HCT116 (cell line): ENCODE data around the gene PTPN21. TPM values are rescaled to one million over a fixed set of nuclear protein-coding genes. Genes with fewer than 3 reads are reported as not detected.

Experiments
- ATAC-seq: fragments of 200-7000 bp; cut with Tn5 transposase; 2 replicates; pipeline ENCODE4 v1.9.1; 2020; ENCODE audit warnings: mild to moderate bottlenecking, moderate library complexity
- BruUV-seq: library from RNA; stranded (reverse); fragments of 400-500 nt; replicated peaks from 2 replicates; lab custom pipeline; 2021; lab: Mats Ljungman, UMichigan
- CTCF ChIA-PET: fragments of 300-600 bp; sonication (Branson Sonifier 250); formaldehyde crosslinking; loops from one replicate; lab custom pipeline; 2021; ENCODE audit warnings: antibody characterized with exemption; lab: Charles Lee
- POLR2A ChIA-PET: fragments of 300-600, 350-600 bp; sonication (Branson Sonifier 250); formaldehyde crosslinking; loops from one replicate; lab custom pipeline; 2021; ENCODE audit warnings: antibody characterized with exemption; lab: Charles Lee
- RAD21 ChIA-PET, 2 experiments: fragments of 300-600 bp; sonication (Branson Sonifier 250); formaldehyde crosslinking; loops; one replicate each; lab custom pipeline; 2023; ENCODE audit warnings: low total read pairs in 2 of 2; ENCODE audit not compliant: uncharacterized antibody in 2 of 2, unreplicated experiment in 2 of 2, low non-redundant PET in 1 of 2; lab: Charles Lee
- DNase-seq: peaks from one replicate; pipeline ENCODE4 v3.0.0-alpha.2; 2010; ENCODE audit warnings: low read depth, low spot score
- H2AFZ ChIP-seq: fragments of 200-600 bp; shearing (Covaris generic), sonication (generic); 2 replicates; pipeline ENCODE4 v1.6.1; 2017; ENCODE audit warnings: low read depth, mixed run types, mixed read lengths, antibody characterized with exemption, low read length; ENCODE audit not compliant: poor library complexity, severe bottlenecking
- H3K27ac ChIP-seq: 2 replicates; pipeline ENCODE4 v1.5.1; 2012; ENCODE audit warnings: low read depth, low read length
- H3K27me3 ChIP-seq: fragments of 200-600 bp; sonication (generic); 2 replicates; pipeline ENCODE4 v1.6.1; 2016; ENCODE audit warnings: mixed run types, low read length, mixed read lengths; ENCODE audit not compliant: insufficient read depth
- H3K36me3 ChIP-seq, 2 experiments: fragments of 200-500 bp in 1 of 2; fragments of 200-600 bp in 1 of 2; sonication (Bioruptor generic) in 1 of 2; sonication (generic) in 1 of 2; 2 replicates each; pipeline versions ENCODE4 v1.5.1 to v1.6.1; 2014 to 2016; ENCODE audit warnings: low read length in 2 of 2, inconsistent platforms in 1 of 2, mixed read lengths in 1 of 2, mixed run types in 1 of 2; ENCODE audit not compliant: insufficient read depth in 2 of 2, control insufficient read depth in 1 of 2
- H3K4me1 ChIP-seq, 2 experiments: fragments of 200-600 bp in 1 of 2; sonication (generic) in 1 of 2; 2 replicates each; pipeline versions ENCODE4 v1.5.1 to v1.6.1; 2012 to 2017; ENCODE audit warnings: low read length in 2 of 2, inconsistent platforms in 1 of 2, mild to moderate bottlenecking in 1 of 2, mixed read lengths in 1 of 2, mixed run types in 1 of 2, moderate library complexity in 1 of 2; ENCODE audit not compliant: insufficient read depth in 2 of 2, control insufficient read depth in 1 of 2
- H3K4me2 ChIP-seq: fragments of 200-600 bp; sonication (generic); 2 replicates; pipeline ENCODE4 v1.6.1; 2017; ENCODE audit warnings: mixed run types, low read length, mixed read lengths
- H3K4me3 ChIP-seq, 2 experiments: fragments of 200-600 bp in 1 of 2; sonication (generic) in 1 of 2; replicated peaks in 1 of 2; 2 replicates each; pipeline ENCODE4 v1.5.1; 2011 to 2016; ENCODE audit warnings: low read length in 2 of 2, control low read depth in 1 of 2, low read depth in 1 of 2, mild to moderate bottlenecking in 1 of 2, mixed read lengths in 1 of 2, mixed run types in 1 of 2
- H3K79me2 ChIP-seq: fragments of 200-600 bp; sonication (generic); 2 replicates; pipeline ENCODE4 v1.6.1; 2017; ENCODE audit warnings: mild to moderate bottlenecking, mixed run types, low read length, moderate library complexity, mixed read lengths; ENCODE audit not compliant: insufficient read depth
- H3K9ac ChIP-seq: fragments of 200-600 bp; sonication (generic); 2 replicates; pipeline ENCODE4 v1.6.1; 2016; ENCODE audit warnings: low read length, mixed read lengths
- H3K9me2 ChIP-seq: fragments of 200-600 bp; sonication (generic), shearing (Covaris generic); 2 replicates; pipeline ENCODE4 v1.6.1; 2017; ENCODE audit warnings: mixed run types, mild to moderate bottlenecking, moderate library complexity; ENCODE audit not compliant: insufficient read depth
- H3K9me3 ChIP-seq, 2 experiments: fragments of 200-500 bp in 1 of 2; fragments of 200-600 bp in 1 of 2; sonication (Bioruptor generic) in 1 of 2; sonication (generic) in 1 of 2; 2 replicates each; pipeline ENCODE4 v1.6.1; 2014 to 2017; ENCODE audit warnings: low read length in 2 of 2, mixed read lengths in 2 of 2, inconsistent platforms in 1 of 2, low read depth in 1 of 2, mild to moderate bottlenecking in 1 of 2, mixed run types in 1 of 2, moderate library complexity in 1 of 2; ENCODE audit not compliant: control insufficient read depth in 1 of 2, insufficient read depth in 1 of 2
- H4K20me1 ChIP-seq: fragments of 200-600 bp; sonication (generic), shearing (Covaris generic); 2 replicates; pipeline ENCODE4 v1.6.1; 2017; ENCODE audit warnings: mixed run types, mild to moderate bottlenecking, moderate library complexity; ENCODE audit not compliant: insufficient read depth
- ATF3 ChIP-seq: IDR thresholded peaks from 2 replicates; pipeline ENCODE4 v1.6.1; 2012
- CEBPB ChIP-seq: IDR thresholded peaks from 2 replicates; pipeline ENCODE4 v1.6.1; 2012; ENCODE audit warnings: low read depth
- EGR1 ChIP-seq: IDR thresholded peaks from 2 replicates; pipeline ENCODE4 v1.6.1; 2012; ENCODE audit warnings: low read depth
- EZH2 ChIP-seq: fragments of 200-600 bp; sonication (generic); IDR thresholded peaks from 2 replicates; pipeline ENCODE4 v1.6.1; 2017; ENCODE audit warnings: antibody characterized with exemption, mixed run types
- REST ChIP-seq: IDR thresholded peaks from 2 replicates; pipeline ENCODE4 v1.6.1; 2012; ENCODE audit warnings: low read depth
- SP1 ChIP-seq: IDR thresholded peaks from 2 replicates; pipeline ENCODE4 v1.6.1; 2012; ENCODE audit warnings: low read depth
- SRF ChIP-seq: IDR thresholded peaks from 2 replicates; pipeline ENCODE4 v1.6.1; 2012; ENCODE audit warnings: low read depth
- ZFX ChIP-seq: fragments of 450-650 bp; IDR thresholded peaks from 2 replicates; pipeline ENCODE4 v1.6.1; 2017
- intact Hi-C: fragments of 100-400 bp; cut with micrococcal nuclease; formaldehyde crosslinking; loops from 2 replicates; pipeline ENCODE4 v1.10.0; 2022
- total RNA-seq: library from RNA; stranded (reverse); gene quantifications from one replicate; pipeline ENCODE4 v1.2.1, GENCODE V29; 2021; ENCODE audit not compliant: unreplicated experiment
- TF ChIP-seq, protein P1 (sequence below), 3 experiments: fragments of 200-600 bp in 1 of 3; sonication (generic) in 1 of 3; IDR thresholded peaks in 2 of 3; conservative IDR thresholded peaks in 1 of 3; 2 replicates each; pipeline ENCODE4 v1.5.1; 2012 to 2017; ENCODE audit warnings: low read depth in 2 of 3, low read length in 2 of 3, antibody characterized with exemption in 1 of 3, borderline replicate concordance in 1 of 3, control low read depth in 1 of 3, mild to moderate bottlenecking in 1 of 3, mixed read lengths in 1 of 3, mixed run types in 1 of 3, moderate library complexity in 1 of 3; ENCODE audit not compliant: insufficient read depth in 1 of 3

The PTPN21 gene
- total RNA-seq, 1 experiment from 2014 or later: 7.6 TPM

- TF ChIP-seq CEBPB: no peak
- TF ChIP-seq SRF: peak; percentile 34; the same call in 1 of the 2 replicates
- TF ChIP-seq ATF3: no peak
Observed at GRCh38 chr14:88551094-88551870, 3.5 kb downstream of the PTPN21 start (continued).

DNA sequence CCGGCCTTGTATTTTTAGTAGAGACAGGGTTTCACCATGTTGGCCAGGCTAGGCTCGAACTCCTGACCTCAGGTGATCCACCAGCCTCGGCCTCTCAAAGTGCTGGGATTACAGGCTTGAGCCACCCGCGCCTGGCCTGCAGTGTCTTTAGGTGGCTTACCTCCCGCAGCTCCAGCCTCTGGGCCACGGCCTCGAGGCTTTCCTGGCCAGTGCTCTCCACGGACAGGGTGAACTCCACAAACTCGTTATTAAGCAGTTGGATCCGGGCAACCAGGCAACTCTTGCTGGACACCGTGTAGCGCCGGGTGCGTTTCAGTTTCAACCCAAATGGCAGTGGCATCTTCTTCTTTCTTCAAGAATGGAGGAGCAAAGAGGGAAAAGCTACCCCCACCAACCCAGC, 4.7 kb downstream of the PTPN21 start:
- POLR2A ChIA-PET: no interaction called here
- DNase-seq: no peak
- peaks cover 1 to 20% of the 10 kb centered on the region in 2 experiments; a peak in 3 of 4 replicates for H3K4me1 ChIP-seq
- RAD21 ChIA-PET: no interaction called here
- H3K36me3 ChIP-seq: peaks cover 2 to 7% of the 10 kb centered on the region in 2 experiments; a peak in 2 of 4 replicates
- TF ChIP-seq, protein P1, sequence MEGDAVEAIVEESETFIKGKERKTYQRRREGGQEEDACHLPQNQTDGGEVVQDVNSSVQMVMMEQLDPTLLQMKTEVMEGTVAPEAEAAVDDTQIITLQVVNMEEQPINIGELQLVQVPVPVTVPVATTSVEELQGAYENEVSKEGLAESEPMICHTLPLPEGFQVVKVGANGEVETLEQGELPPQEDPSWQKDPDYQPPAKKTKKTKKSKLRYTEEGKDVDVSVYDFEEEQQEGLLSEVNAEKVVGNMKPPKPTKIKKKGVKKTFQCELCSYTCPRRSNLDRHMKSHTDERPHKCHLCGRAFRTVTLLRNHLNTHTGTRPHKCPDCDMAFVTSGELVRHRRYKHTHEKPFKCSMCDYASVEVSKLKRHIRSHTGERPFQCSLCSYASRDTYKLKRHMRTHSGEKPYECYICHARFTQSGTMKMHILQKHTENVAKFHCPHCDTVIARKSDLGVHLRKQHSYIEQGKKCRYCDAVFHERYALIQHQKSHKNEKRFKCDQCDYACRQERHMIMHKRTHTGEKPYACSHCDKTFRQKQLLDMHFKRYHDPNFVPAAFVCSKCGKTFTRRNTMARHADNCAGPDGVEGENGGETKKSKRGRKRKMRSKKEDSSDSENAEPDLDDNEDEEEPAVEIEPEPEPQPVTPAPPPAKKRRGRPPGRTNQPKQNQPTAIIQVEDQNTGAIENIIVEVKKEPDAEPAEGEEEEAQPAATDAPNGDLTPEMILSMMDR (IDR thresholded peaks at IDR 0.05 in 2 of 3, conservative IDR thresholded peaks at IDR 0.05 in 1 of 3; ENCODE audit: borderline replicate concordance in 1 of 3, insufficient read depth in 1 of 3, low read depth in 2 of 3, low read length in 2 of 3): no peak
- TF ChIP-seq EZH2 (no peak), ZFX (no peak), SP1 (no peak), EGR1 (no peak), REST (no peak)
- no peak for ATAC-seq
- no peaks in the 10 kb centered on the region for H4K20me1 ChIP-seq
- H3K9me3 ChIP-seq: no peaks in the 10 kb centered on the region
- H3K4me3 ChIP-seq: no peak overlapping the region
- no peaks in the 10 kb centered on the region for H3K9me2 ChIP-seq
- H3K9ac ChIP-seq: no peak overlapping the region
- H2AFZ ChIP-seq: no peak overlapping the region
- intact Hi-C loops: no loop called here
- peaks cover 7% of the 10 kb centered on the region; the same call in 1 of the 2 replicates for H3K79me2 ChIP-seq
- no peak overlapping the region for H3K27ac ChIP-seq
- H3K27me3 ChIP-seq: no peaks in the 10 kb centered on the region
- peak overlapping the region; percentile 66 for H3K4me2 ChIP-seq
- no TSS peak for BruUV-seq
- CTCF ChIA-PET: no interaction called here
